CD1c-positive myeloid dendritic cell (primary cell): Measurements from ENCODE around the gene CLCN7.
A peak's percentile ranks its signal among the peaks of the same experiment; 100 is the strongest.
"Not testable (repeated sequence)": the region's sequence is repeated elsewhere in the genome, so short reads cannot be mapped to it uniquely, and the experiment has no call there.

Experiments used
- DNase-seq: peaks from one replicate; pipeline ENCODE4 v3.0.0-alpha.2; 2016; ENCODE audit errors: extremely low spot score

The CLCN7 gene

DNA sequence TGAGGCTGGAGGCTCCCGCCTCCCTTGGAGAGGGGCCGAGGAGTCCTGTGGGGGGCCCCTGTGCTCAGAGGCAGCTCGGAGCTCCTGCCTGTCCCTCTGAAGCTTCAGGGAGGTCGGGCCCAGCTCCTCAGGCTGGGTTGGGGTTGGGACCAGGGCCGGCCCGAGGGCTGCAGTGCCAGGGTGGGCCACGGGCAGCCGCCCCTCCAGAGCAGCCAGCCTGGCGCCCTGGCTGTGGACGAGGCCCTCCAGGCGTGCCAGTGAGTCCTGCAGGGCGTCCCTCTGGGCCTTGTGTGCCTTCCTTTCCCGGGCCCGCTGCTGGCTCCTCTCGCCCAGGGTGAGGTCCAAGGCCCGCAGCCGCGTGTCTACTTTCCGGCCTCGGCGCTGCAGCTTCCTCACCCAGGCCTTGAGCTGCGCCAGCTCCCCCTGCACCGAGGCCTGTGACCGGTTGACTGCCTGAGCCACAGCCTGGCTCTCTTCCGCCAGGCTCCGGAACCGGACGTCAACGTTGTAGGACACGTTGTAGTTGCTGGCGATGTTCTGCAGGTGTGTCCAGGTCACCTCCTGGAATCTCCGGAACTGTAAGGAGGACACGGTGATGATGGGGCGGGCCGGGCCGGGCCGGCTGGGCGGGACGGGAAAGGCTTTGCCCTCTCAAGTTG lies 12.7 kb upstream of the CLCN7 start:
- DNase-seq: no peak

DNA sequence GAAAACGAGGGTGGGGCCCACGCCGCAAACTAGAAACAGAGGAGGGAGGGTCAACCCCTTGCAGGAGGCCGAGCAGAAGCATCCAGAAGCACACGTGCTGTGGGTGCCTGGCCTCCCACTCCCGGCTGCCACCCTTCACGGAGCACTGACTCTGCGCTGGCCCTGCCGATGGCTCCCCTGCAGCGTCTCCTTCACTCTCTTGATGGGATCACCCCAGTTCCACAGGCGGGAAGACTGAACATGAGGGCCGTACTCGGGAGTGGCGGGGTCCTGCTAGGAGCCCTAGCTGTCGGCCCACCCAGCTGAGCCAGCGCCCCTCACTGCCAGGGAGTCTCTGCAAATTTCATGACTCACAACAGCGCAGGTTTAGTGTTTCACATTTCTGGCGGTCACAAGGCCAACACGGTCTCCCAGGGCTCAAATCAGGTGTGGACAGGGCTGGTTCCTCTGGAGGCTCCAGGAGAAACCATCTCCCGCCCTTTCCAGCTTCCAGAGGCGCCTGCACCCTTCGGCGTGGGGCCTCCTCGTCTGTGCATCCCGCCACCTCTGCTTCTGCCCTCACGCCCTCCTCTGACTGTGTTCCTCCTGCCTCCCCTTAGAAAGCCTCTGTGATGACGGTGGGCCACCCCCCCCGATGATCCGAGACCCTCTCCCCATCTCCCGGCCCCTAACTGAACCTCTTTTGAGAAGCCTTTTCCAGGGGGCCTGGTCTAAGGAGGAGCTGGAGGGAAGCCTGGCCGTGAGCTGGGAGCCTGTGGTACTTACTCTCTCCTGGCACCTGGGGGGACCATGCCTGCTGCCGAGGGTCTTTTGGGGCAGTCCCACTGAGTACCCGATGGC lies 11.9 kb upstream of the CLCN7 start:
- no peak for DNase-seq

DNA sequence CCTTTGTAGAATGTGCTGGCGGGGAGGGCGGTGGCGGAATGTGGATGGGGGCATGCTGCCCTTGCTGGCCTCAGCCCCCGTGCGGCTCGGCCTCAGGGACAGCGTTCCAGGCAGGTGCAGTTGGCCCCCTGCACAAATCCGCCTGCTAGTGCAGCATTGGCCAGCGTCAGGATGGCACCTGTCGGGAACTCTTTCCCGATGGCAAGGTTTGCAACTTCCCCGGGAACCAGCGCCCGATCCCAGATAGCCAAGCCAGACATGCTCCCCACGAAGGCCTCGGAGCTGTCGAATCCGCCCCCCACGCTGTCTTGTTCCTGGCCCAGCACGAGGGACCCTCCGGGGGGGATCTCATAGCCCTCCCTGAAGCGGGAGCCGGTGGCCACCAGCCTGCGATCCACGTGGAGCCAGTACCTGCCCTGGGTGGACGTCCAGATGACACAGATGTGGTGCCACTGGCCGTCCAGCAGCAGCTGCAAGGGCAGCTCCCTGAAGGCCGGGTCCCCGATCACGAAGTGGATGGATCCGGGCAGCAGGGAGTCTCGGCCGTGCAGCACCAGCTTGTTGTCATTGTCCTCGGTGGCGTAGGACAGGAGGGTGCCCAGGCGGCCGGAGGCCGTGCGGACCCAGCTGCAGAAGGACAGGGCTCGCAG lies 11.1 kb upstream of the CLCN7 start:
- DNase-seq: no peak

DNA sequence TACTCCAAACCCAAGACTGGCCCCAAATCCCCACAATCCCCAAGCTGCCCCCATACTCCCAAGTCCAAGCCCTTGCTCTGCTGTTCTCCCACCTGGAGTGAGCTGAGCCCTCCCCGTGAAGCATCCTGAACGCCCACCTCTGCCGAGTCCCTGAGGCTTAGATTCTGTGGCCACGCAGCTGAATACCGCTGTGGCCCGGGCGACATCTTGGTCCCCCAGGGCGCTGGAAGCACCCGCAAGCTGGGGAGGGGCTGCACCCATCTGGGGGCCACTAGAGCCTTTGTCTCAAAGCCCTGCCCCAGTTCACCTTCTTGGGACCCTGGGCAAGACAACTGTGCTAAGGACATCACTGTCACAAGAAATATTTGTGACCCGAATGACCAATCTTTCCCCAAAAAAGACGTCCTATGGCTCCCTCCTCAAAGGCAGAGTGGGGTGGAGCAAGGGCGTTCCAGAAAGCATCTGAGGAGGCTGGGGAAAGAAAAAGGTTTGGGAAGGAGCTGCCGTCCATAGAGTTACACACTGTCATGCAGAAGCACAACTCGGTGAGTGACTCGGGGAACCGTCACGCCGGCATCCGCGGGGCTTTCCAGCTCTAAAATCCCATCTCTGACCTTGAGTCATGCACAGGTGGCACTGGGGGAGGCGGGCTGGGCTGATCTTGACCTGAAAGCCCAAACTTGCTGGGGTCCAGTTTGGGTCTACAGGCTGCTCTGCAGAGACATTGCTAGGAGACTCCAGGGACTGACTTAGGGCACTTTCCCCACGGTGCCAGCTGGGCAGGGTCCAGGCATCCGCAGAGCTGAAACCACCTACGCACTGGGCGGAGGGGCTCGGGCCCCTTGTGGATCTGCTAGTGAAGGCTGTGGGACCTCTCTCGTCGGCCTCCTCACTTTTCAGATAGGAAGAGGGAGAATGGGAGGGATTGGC lies 7.3 kb upstream of the CLCN7 start:
- DNase-seq: no peak

DNA sequence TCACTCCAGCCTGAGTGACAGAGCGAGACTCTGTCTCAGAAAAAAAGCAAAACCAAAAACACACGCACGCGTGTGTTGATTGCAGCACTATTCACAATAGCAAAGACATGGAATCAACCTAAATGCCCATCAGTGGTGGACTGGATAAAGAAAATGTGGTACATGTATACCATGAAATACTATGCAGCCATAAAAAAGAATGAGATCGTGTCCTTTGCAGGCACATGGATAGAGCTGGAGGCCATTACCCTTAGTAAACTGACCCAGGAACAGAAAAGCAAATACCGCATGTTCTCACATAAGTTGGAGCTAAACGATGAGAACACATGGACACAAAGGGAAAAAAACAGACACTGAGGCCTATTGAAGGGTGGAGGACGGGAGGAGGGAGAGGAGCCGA lies 4.1 kb upstream of the CLCN7 start:
- not testable (repeated sequence) for DNase-seq

DNA sequence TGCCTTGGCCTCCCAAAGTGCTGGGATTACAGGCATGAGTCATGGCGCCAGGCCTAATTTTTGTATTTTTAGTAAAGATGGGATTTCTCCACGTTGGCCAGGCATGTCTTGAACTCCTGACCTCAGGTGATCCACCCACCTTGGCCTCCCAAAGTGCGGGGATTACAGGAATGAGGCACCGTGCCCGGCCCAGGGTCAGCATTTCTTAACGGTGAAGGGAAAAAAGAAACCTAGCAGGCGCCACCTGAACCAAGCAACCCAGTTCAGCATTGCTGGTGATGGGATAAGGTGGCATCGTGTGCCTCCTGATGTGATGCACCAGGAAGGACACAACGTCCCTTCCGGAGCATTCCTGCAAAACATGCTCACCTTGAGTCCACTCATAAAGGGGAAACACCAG lies 2.2 kb upstream of the CLCN7 start:
- no peak for DNase-seq

DNA sequence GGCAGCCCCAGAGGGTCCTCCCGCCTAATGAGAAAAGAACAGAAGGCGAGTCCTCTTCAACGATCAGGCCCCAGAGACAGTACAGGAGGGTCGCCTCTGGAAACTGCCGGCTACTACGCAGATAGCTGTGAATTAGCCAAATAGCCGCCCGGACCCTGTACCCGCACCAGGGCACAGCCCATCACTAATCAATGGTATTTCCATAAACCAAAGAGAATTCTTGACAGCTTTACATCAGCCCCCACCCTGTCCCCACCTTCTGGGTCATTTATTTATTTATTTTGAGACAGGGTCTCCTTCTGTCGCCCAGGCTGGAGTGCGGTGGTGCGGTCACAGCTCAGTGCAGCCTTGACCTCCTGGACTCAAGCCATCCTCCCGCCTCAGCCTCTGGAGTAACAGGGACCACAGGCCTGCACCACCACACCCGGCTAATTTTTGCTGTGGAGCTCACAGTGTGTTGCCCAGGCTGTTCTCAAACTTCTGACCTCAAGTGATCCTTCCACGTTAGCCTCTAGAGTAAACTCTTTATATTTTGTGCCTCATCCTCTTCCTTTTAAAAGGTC lies 805 bp upstream of the CLCN7 start:
- DNase-seq: no peak

DNA sequence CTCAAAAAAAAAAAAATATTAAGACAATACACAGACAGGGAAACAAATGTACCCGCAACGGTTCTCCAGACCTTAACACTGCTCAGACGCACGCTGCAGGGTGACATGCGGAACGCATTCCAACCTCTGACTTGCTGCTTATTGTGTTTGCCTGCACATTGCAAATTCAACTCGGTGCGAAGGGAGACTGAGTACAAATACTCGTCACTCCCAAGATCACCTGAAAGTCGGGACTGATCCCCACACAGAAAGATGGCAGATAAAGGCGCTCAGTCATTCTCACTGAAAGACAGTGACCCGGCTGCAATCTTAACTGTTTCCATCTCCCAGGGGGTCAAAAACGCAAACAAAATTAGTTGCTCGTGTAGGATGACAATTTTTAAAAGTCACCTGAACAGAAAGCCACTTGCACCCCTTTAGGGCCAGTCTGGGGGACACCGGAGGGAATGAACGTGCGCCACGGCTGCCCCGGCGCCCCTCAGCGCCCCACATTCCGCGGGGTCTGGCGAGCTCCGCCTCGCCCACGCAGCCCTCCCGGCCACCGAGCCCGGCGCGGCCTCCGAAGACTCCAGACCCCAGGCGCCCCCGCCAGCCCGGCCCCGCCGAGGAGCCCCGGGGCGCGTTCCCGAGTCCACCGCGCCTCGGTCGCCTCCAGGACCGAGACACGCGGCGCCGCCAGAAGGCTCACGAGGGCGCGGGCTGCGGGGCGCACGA lies 589 bp downstream of the CLCN7 start:
- DNase-seq: no peak

DNA sequence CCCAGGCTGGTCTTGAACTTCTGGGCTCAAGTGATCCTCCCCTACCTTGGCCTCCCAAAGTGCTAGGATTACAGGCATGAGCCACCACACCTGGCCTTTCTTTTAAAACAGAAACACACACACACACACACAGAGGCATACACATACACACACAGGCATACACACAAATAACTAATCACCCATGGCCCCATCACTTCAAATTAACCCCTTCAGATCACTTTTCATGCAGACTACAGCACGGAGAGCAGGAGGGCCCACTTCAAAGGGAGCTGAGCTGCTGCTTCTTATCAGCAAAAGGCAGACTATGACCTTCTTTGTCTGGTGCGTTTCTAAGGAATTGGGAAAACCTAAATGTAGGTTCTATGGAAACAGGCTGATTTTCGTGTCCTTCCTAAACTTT lies 1.9 kb downstream of the CLCN7 start:
- no peak for DNase-seq

DNA sequence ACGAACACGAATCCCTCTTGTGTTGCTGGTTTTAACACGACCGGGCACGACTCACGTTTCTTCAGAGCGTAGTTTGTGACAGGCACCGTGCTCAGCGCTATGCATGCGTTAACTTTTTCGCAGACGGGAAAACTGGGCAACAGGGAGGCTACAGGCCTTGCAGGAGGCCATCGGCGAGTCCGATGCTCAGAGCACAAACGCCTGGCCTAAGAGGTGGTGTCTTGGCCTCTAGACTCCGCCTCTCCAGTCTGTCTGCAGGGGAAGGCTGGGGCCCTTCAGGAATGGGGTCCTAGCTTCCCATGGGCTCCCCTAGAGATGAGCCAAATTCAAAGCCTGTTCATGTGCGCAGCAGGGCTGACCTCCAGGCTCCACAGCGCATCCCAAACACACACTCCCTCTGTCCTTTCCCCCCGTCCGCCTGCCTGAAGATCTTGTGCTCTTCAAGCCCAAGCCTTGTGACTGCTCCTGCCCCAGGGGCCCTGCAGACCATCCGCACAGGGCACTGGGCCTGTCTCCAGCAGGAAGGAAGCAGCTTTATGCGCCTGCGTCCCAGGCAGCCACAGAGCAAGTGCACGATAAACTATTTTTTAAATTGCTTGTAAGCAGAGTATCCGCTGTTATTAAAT lies 3.1 kb downstream of the CLCN7 start:
- DNase-seq: peak; percentile 34

DNA sequence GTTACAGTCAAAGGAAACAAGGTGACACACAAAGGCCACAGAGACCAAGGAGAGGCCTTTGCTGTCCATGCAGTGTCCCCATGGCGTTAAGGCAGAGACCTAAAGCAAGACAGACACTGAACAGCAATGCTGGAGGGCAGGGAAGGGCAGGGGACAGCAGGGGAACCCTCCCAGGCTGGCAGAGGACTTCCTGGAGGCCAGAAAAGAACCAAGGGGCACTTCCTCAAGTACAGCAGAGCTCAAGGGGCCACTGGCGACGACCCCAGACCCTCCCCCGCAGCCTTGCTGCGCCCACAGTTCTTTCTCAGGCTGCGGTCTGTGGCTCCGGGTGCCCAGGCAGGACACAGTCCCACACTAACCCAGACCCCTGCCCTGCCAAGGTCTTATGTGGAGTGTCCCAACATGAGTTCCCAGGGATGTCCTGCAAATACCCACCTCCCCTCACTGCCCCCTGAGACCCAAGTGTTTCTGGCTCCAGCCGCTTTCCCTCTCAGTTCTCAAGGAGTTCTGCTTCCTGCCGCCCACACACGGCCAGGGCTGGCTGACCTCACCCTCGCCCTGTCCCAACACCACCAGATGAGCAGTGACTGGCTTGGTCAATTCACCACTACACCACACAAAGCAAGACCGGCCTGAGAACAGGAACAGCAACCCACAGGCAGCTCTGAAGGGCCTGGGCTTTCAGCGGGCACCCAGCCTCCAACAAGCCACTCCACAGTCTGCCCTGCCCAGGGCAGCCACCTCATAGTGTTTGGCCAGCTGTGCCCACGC lies 4.2 kb downstream of the CLCN7 start:
- DNase-seq: peak; percentile 96

DNA sequence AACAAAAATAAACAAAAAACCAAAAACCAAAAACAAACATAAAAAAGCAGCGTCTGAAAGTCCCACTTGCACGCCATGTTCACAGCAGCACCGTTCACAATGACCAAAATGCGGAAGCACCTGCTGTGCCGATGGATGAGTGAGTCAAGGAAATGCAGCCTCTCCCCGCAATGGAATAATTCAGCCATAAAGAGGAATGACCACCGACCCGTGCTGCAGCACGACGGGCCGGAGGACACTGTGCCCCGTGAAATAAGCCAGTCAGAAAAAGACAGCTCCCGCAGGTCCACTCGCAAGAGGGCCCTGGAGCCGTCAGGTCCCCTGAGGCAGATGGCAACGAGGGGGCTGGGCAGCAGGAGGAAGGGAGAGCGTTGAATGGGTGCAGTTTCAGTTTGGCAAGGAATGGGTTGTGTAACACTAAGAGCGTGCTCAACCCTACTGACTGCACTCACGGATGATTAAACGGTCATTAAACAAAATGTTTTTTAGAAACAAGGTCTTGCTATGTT lies 5.1 kb downstream of the CLCN7 start:
- DNase-seq: peak; percentile 91

DNA sequence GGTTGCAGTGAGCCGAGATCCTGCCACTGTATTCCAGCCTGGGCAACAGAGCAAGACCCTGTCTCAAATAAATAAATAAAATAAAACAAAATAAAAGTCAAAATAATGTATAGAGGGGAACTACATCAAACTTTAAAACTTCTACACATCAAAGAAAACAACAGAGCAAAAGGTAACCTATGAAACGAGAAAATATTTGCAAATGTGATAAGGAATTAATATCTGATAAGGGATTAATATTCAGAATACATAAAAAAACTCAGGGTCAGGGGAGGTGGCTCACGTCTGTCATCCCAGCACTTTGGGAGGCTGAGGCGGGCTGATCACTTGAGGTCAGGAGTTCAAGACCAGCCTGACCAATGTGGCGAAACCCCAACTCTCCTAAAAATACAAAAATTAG lies 5.7 kb downstream of the CLCN7 start:
- not testable (repeated sequence) for DNase-seq

DNA sequence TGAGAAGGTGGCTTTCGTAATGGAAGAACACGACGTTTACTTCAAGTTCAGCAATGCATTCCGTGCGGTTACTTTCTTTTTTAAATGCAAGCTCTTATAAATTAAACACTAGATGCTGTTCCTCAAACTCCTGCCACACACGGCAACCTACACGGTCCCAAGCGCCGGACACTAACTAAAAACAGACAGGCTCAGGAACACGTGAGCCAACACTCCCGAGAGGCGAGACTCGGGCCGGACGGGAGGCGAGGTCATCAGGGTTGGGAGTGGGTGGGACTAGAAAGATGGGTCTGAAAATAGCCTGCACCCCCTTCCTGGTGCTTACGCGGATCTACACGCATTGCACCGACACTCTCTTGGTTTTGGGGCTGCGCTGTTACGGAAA lies 6.4 kb downstream of the CLCN7 start:
- peak; percentile 72 for DNase-seq

DNA sequence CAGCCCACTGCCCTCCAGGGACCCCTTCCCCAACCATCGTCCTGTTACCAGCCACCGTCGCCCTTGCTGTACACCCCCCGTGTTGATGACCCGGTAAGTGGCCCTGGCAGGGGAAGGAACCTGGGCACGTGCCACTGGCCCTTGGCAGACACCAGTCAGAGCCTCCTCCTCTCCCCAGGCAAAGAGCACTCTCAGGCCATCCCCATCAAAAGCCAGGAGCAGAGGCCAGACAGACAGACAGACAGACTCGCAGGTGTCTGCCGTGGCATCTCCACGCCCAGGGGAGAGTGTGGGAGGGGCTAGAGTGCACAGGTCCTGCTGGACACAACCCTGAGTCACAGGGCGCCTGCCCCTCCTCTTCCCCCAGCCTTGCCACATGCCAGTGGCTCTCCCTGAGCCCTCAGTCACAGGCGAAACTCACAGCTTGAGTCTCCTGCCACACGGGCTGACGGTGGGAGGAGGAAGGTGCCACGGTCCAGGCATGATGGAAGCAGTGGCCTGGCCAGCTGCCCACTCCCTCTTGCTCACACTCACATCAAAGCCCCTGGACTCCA lies 7.8 kb downstream of the CLCN7 start:
- peak; percentile 17 for DNase-seq

DNA sequence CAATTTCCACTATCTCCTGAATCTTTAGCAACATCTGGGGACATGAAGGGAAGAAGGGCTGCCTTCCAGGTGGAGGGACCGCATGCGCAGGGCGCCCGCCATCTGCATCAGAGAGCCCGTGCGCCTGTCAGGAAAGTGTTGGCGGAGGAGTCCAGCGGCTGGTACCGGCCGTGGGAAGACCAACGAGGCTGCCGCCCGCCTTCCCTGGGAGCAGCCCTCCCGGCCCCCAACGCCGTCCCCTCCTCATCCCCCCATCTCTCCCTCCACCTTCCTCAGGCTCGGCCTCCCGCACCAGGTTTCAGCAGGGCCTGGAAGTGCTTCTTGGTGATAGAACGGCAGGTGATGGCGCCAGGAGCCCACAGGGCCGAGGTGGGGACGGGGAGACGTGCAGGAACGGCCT lies 8.8 kb downstream of the CLCN7 start:
- no peak for DNase-seq

DNA sequence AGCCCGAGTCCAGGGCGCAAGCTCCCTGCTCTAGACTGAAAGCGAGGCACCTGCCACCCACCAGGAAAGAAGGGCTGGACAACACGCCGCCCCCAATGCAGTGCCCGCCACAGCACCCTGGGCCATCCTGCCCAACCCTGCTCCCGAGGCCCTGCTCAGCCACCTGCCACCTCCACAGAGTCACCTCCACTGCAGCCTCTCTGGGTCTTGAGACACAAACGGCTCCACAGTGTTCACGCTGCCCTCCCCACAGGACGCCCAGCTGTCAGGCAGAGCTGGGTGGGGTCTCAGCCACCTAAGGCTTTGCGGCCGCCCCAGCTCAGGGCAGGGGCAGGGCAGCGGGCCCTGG lies 9.3 kb downstream of the CLCN7 start:
- DNase-seq: no peak

DNA sequence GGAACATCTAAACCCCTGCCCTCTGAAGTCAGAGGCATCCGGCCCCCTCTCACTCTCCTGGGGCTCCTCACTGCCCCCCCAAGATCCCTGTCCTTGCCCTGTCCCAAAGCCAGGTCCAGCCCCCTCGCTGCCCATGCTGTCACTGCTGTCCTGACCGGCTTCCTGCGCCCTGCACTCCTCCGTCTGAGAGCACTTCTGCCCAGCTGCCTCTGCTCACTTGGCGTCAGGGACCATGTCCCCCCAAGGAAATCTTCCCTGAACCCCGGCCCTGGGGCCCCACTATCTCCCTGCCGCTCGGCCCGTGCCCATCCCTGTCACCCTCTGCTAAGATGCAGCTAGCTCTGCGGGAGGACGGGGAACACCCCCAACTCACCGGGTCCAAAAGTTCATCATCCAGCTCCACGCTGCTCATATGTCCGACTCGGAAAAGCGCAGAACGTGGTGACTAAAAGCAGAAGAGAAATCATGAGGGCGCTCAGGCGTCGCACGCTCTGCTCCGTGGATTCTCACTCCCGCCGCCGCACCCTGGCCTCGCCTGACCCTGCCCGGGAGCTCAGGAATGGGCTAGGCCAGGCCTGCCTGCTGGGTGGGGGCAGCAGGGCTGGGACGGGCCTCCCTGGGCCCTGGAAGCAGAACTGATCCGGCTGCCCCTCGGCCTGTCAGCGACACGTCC lies 9.8 kb downstream of the CLCN7 start:
- DNase-seq: no peak
